Fibroblast of lung (primary cell): ENCODE measurements around the gene SPEM1.

Experiments used
- CTCF ChIP-seq, 2 donors: IDR thresholded peaks in 1 of 2; conservative IDR thresholded peaks in 1 of 2; 1 replicate in 1 of 2; 2 replicates in 1 of 2; pipeline ENCODE4 v1.5.1; 2011 to 2012; ENCODE audit warnings: low read length in 2 of 2, control low read depth in 1 of 2, inconsistent platforms in 1 of 2, low read depth in 1 of 2, mild to moderate bottlenecking in 1 of 2
- EZH2 ChIP-seq: IDR thresholded peaks from 2 replicates; pipeline ENCODE4 v1.5.1; 2012; ENCODE audit warnings: low read length, control low read depth, mild to moderate bottlenecking; ENCODE audit errors: missing control alignments

DNA sequence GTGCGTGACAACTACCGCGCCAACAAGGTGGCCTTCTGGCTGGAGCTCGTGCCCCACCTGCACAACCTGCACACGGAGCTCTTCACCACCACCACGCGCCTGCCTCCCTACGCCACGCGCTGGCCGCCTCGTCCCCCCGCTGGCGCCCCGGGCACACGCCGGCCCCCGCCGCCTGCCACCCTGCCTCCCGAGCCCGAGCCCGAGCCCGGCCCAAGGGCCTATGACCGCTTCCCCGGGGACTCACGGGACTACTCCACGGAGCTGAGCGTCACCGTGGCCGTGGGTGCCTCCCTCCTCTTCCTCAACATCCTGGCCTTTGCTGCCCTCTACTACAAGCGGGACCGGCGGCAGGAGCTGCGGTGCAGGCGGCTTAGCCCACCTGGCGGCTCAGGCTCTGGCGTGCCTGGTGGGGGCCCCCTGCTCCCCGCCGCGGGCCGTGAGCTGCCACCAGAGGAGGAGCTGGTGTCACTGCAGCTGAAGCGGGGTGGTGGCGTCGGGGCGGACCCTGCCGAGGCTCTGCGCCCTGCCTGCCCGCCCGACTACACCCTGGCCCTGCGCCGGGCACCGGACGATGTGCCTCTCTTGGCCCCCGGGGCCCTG lies 3.0 kb upstream of the SPEM1 start:
- no peak for TF ChIP-seq CTCF (conservative IDR thresholded peaks at IDR 0.05 in 1 of 2, IDR thresholded peaks at IDR 0.05 in 1 of 2; ENCODE audit: low read depth in 1 of 2, low read length in 2 of 2)
- TF ChIP-seq EZH2, result no peak
